K562 (cell line): ENCODE measurements around the gene CSF2. TPM values are rescaled to one million over a fixed set of nuclear protein-coding genes. Genes with fewer than 3 reads are reported as not detected.

Experiments used
- ATAC-seq: fragments of 200-7000 bp; cut with Tn5 transposase; 3 replicates; pipeline ENCODE4 v1.9.1; 2020; ENCODE audit warnings: moderate library complexity
- BruUV-seq: library from RNA; stranded (reverse); fragments of 400-500 nt; replicated peaks from 2 replicates; lab custom pipeline; 2021; lab: Mats Ljungman, UMichigan
- CTCF ChIA-PET: fragments of 300-600 bp; formaldehyde crosslinking; extraction: SDS; loops from one replicate; lab custom pipeline; 2021; ENCODE audit warnings: low intra/inter-chr PET ratio; lab: Yijun Ruan, JAX
- POLR2A ChIA-PET: fragments of 300-600, 350-650 bp; sonication (Branson Sonifier 250); formaldehyde crosslinking; extraction: SDS; loops from one replicate; lab custom pipeline; 2021; ENCODE audit warnings: antibody characterized with exemption, inconsistent platforms; lab: Yijun Ruan, JAX
- DNase-seq, 4 experiments: peaks; one replicate each; pipeline versions ENCODE4 v3.0.0 to v3.0.0-alpha.2; 2011 to 2018; ENCODE audit warnings: low spot score in 3 of 4, mixed read lengths in 3 of 4; ENCODE audit errors: extremely low read depth in 1 of 4
- FAIRE-seq: peaks from 2 replicates; lab custom pipeline; 2011; peaks lifted over from hg19 to GRCh38; lab: Jason Lieb, UNC
- H2AFZ ChIP-seq: 2 replicates; pipeline ENCODE4 v1.6.0; 2011; ENCODE audit warnings: low read depth, low read length, control low read depth, inconsistent platforms
- H3K27ac ChIP-seq: fragments of 200-600 bp; 3 replicates; pipeline ENCODE4 v1.8.0; 2011; ENCODE audit warnings: low read depth, mild to moderate bottlenecking, control low read depth, inconsistent platforms, low read length, moderate library complexity, mixed read lengths; ENCODE audit errors: extremely low read depth
- H3K27me3 ChIP-seq, 2 experiments: fragments of 300-600 bp in 1 of 2; 2 replicates in 1 of 2; 3 replicates in 1 of 2; pipeline versions ENCODE4 v1.6.0 to v1.8.0; 2011; ENCODE audit warnings: inconsistent platforms in 2 of 2, low read length in 2 of 2, mild to moderate bottlenecking in 1 of 2, mixed read lengths in 1 of 2, moderate library complexity in 1 of 2; ENCODE audit not compliant: control insufficient read depth in 2 of 2, insufficient read depth in 2 of 2
- H3K36me3 ChIP-seq: fragments of 300-600 bp; 3 replicates; pipeline ENCODE4 v1.8.0; 2011; ENCODE audit warnings: mild to moderate bottlenecking, low read length, inconsistent platforms; ENCODE audit not compliant: control insufficient read depth, insufficient read depth
- H3K4me1 ChIP-seq, 2 experiments: fragments of 200-600 bp in 1 of 2; replicated peaks in 1 of 2; 2 replicates in 1 of 2; 3 replicates in 1 of 2; pipeline versions ENCODE4 v1.5.1 to v1.8.0; 2011; ENCODE audit warnings: inconsistent platforms in 2 of 2, low read length in 2 of 2, mild to moderate bottlenecking in 1 of 2, mixed read lengths in 1 of 2, moderate library complexity in 1 of 2; ENCODE audit not compliant: control insufficient read depth in 2 of 2, insufficient read depth in 2 of 2
- H3K4me2 ChIP-seq: 2 replicates; pipeline ENCODE4 v1.6.1; 2011; ENCODE audit warnings: low read length, control low read depth, inconsistent platforms, mixed read lengths; ENCODE audit not compliant: insufficient read depth
- H3K4me3 ChIP-seq: fragments of 200-600 bp; sonication (generic), shearing (Covaris generic); 2 replicates; pipeline ENCODE4 v1.5.1; 2016; ENCODE audit warnings: control low read depth, inconsistent platforms
- H3K79me2 ChIP-seq: fragments of 200-600 bp; 3 replicates; pipeline ENCODE4 v1.8.0; 2011; ENCODE audit warnings: low read length, inconsistent platforms; ENCODE audit not compliant: control insufficient read depth, insufficient read depth
- H3K9ac ChIP-seq, 2 experiments: 2 replicates each; pipeline versions ENCODE4 v1.6.0 to v1.6.1; 2011; ENCODE audit warnings: low read depth in 2 of 2, low read length in 2 of 2, control low read depth in 1 of 2, inconsistent platforms in 1 of 2, mild to moderate bottlenecking in 1 of 2, mixed read lengths in 1 of 2; ENCODE audit not compliant: insufficient read depth in 1 of 2
- H3K9me1 ChIP-seq: one replicate; pipeline ENCODE4 v1.6.0; 2011; ENCODE audit warnings: inconsistent platforms, mild to moderate bottlenecking, low read length, moderate library complexity; ENCODE audit not compliant: control insufficient read depth, insufficient read depth
- H3K9me3 ChIP-seq: replicated peaks from 2 replicates; pipeline ENCODE4 v1.5.1; 2011; ENCODE audit warnings: low read depth, low read length, inconsistent platforms; ENCODE audit not compliant: control insufficient read depth, insufficient read depth
- H4K20me1 ChIP-seq: replicated peaks from 2 replicates; pipeline ENCODE4 v1.6.1; 2011; ENCODE audit warnings: low read length, inconsistent platforms, mixed read lengths; ENCODE audit not compliant: control insufficient read depth, insufficient read depth
- ARID2 ChIP-seq: fragments of 450-650 bp; IDR thresholded peaks from 2 replicates; pipeline ENCODE4 v1.6.1; 2017; ENCODE audit warnings: antibody characterized with exemption, mild to moderate bottlenecking
- CHCHD3 ChIP-seq: fragments of 250-450 bp; sonication (Bioruptor Pico); IDR thresholded peaks from 2 replicates; pipeline ENCODE4 v2.1.2; 2022; ENCODE audit warnings: mild to moderate bottlenecking
- KDM2B ChIP-seq: fragments of 250-450 bp; sonication (Bioruptor Pico); IDR thresholded peaks from 2 replicates; pipeline ENCODE4 v1.8.0; 2021; ENCODE audit warnings: mild to moderate bottlenecking, moderate library complexity
- KLF13 ChIP-seq: fragments of 450-650 bp; IDR thresholded peaks from 2 replicates; pipeline ENCODE4 v1.6.1; 2016; ENCODE audit warnings: missing genetic modification characterization, low read depth, mild to moderate bottlenecking, missing compliant biosample characterization, moderate library complexity, borderline replicate concordance
- MEF2D ChIP-seq: conservative IDR thresholded peaks from 2 replicates; pipeline ENCODE4 v1.6.1; 2016; ENCODE audit warnings: low read depth, missing genetic modification characterization, missing compliant biosample characterization
- NR3C1 ChIP-seq: sonication (generic); formaldehyde crosslinking; IDR thresholded peaks from 2 replicates; pipeline ENCODE4 v1.8.1; 2022; ENCODE audit warnings: missing genetic modification reagents
- TAF7 ChIP-seq: fragments of 450-650 bp; IDR thresholded peaks from 2 replicates; pipeline ENCODE4 v1.6.1; 2016; ENCODE audit warnings: missing genetic modification characterization, missing compliant biosample characterization
- TOE1 ChIP-seq, 2 experiments: fragments of 450-650 bp in 1 of 2; sonication (generic) in 1 of 2; formaldehyde crosslinking in 1 of 2; IDR thresholded peaks; 2 replicates each; pipeline versions ENCODE4 v1.7.1 to v1.8.0; 2016 to 2022; ENCODE audit warnings: borderline replicate concordance in 2 of 2, mild to moderate bottlenecking in 2 of 2, antibody characterized with exemption in 1 of 2, inconsistent platforms in 1 of 2, low read depth in 1 of 2, missing genetic modification reagents in 1 of 2, moderate library complexity in 1 of 2
- ZNF444 ChIP-seq: fragments of 250-450 bp; sonication (Bioruptor Pico); IDR thresholded peaks from 2 replicates; pipeline ENCODE4 v1.4.0; 2020; ENCODE audit warnings: mild to moderate bottlenecking, moderate library complexity
- WGBS: fragments of 100-300 bp; shearing (Covaris generic); methylation state at CpG from one replicate; pipeline ENCODE4 v1.1.6; 2016; ENCODE audit warnings: low coverage, mixed read lengths; ENCODE audit not compliant: insufficient coverage; ENCODE audit errors: missing lambda C conversion rate; 5-methylcytosine and 5-hydroxymethylcytosine counted together
- in situ Hi-C: fragments of 300-500 bp; cut with MboI; formaldehyde crosslinking; loops from 4 replicates; pipeline ENCODE4 v1.15.0; 2018; ENCODE audit warnings: inconsistent platforms, mixed read lengths
- intact Hi-C: fragments of 100-400 bp; cut with micrococcal nuclease; formaldehyde crosslinking; loops from 2 replicates; pipeline ENCODE4 v1.14.2; 2022
- polyA plus RNA-seq, 8 experiments: library from polyadenylated mRNA; depleted of rRNA in 4 of 8; stranded (reverse) in 5 of 8; unstranded in 3 of 8; fragments of >200 nt; fragmentation: Nextera tagmentation in 2 of 8; fragmentation: Illumina TruSeq in 1 of 8; extraction: Ambion mirVana in 2 of 8; extraction: Trizol in 1 of 8; gene quantifications; 2 replicates each; pipeline versions ENCODE4 v1.2.1 to v1.2.3, GENCODE V29; 2011 to 2014; ENCODE audit warnings: inconsistent platforms in 1 of 8, missing spikeins in 1 of 8
- total RNA-seq, 7 experiments: library from RNA; depleted of rRNA in 6 of 7; stranded (reverse); fragments of >200 nt in 6 of 7; fragmentation: Illumina TruSeq in 2 of 7; extraction: Trizol in 2 of 7; gene quantifications; 2 replicates each; pipeline versions ENCODE4 v1.2.1 to v1.2.3, GENCODE V29; 2011 to 2021; ENCODE audit warnings: low replicate concordance in 1 of 7
- TF ChIP-seq, protein P1 (sequence below): fragments of 450-650 bp; conservative IDR thresholded peaks from 2 replicates; pipeline ENCODE4 v1.6.1; 2016; ENCODE audit warnings: missing genetic modification characterization, low read depth, mild to moderate bottlenecking, control low read depth, missing compliant biosample characterization

CSF2 gene
- total and polyA plus RNA-seq, 9 of the 15 experiments (the other 6 are each of a cell fraction or from before 2014, with no cell fraction given), result 0.25 to 0.29 TPM; not detected in 7

DNA sequence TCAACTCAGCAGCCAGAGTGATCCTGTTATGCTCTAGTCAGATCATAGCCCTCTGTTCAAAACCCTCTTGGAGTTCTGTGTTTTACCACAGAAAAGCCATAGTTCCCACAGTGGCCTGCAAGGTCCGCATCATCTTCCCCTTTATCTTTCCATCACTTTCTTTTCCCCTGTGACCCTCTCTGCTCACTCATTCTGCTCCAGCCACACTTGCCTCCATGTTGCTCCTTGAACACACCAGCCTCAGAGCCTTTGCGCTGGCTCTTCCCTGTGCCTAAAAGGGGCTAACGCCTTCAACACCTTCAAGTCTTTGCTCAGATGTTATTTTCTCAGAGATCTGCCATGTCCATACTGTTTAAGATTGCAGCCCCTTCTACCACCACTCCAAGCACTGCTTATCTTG lies 26.3 kb downstream of the CSF2 start:
- TF ChIP-seq TOE1 (IDR thresholded peaks at IDR 0.05; ENCODE audit: borderline replicate concordance), result no peak
- no peak for TF ChIP-seq TOE1 (CRISPR knock-in tag; IDR thresholded peaks at IDR 0.05; ENCODE audit: borderline replicate concordance, low read depth)
- no peak for TF ChIP-seq TAF7
- no peak for TF ChIP-seq KLF13 (tag)
- TF ChIP-seq NR3C1 (CRISPR knock-in tag), result no peak
- no peak for TF ChIP-seq ARID2
- no peak for TF ChIP-seq ZNF444 (CRISPR knock-in tag)
- no peak for TF ChIP-seq KDM2B (CRISPR knock-in tag)
- TF ChIP-seq, protein P1, sequence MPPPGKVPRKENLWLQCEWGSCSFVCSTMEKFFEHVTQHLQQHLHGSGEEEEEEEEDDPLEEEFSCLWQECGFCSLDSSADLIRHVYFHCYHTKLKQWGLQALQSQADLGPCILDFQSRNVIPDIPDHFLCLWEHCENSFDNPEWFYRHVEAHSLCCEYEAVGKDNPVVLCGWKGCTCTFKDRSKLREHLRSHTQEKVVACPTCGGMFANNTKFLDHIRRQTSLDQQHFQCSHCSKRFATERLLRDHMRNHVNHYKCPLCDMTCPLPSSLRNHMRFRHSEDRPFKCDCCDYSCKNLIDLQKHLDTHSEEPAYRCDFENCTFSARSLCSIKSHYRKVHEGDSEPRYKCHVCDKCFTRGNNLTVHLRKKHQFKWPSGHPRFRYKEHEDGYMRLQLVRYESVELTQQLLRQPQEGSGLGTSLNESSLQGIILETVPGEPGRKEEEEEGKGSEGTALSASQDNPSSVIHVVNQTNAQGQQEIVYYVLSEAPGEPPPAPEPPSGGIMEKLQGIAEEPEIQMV (tag), result 0 out of 2 replicates have a peak, but pooled peaks have one; percentile 28
- TF ChIP-seq MEF2D (tag), result peak; percentile 67; the same call in 1 of the 2 replicates
- no peak for TF ChIP-seq CHCHD3
- TF ChIP-seq, all 486 proteins: peak for 2

More for the DNA sequence above, 26.3 kb downstream of the CSF2 start:
- Histone ChIP-seq H3K9me1 (no peaks in the 10 kb centered on the region), H3K4me2 (no peak overlapping the region), H3K27ac (no peak overlapping the region), H3K4me1 (peaks cover 32 to 67% of the 10 kb centered on the region in 2 experiments), H2AFZ (no peak overlapping the region), H3K27me3 (no peaks in the 10 kb centered on the region), H4K20me1 (peaks cover 8% of the 10 kb centered on the region; the same call in 1 of the 2 replicates), H3K79me2 (no peaks in the 10 kb centered on the region; the same call in 2 of the 3 replicates), H3K4me3 (no peak overlapping the region), H3K36me3 (no peaks in the 10 kb centered on the region; the same call in 2 of the 3 replicates), H3K9me3 (no peaks in the 10 kb centered on the region), H3K9ac (no peak overlapping the region)
- intact Hi-C loops (loop anchor here (2.0 kb wide), 1 partner anchor 77 kb away; no protein-coding TSS in a partner anchor), in situ Hi-C loops (no loop called here)
- WGBS, result 62% methylated on average over 3 of the region's 3 CpGs
- DNase-seq, result no peak
- no peak for ATAC-seq
- ChIA-PET POLR2A (interaction anchor here (0.7 to 0.8 kb wide), 2 partner anchors 14 to 19 kb away, joined by 3 read pairs; no protein-coding TSS in a partner anchor), CTCF (no interaction called here)
- FAIRE-seq, result no peak
- BruUV-seq, result no TSS peak
